GM03348 (cell line): ENCODE results near the gene TMEM201.
"Not testable (repeated sequence)": the region's sequence is repeated elsewhere in the genome, so short reads cannot be mapped to it uniquely, and the experiment has no call there.

ENCODE experiments used
- DNase-seq: peaks from one replicate; pipeline ENCODE4 v3.0.0; 2012; ENCODE audit warnings: low spot score

The TMEM201 gene, protein sequence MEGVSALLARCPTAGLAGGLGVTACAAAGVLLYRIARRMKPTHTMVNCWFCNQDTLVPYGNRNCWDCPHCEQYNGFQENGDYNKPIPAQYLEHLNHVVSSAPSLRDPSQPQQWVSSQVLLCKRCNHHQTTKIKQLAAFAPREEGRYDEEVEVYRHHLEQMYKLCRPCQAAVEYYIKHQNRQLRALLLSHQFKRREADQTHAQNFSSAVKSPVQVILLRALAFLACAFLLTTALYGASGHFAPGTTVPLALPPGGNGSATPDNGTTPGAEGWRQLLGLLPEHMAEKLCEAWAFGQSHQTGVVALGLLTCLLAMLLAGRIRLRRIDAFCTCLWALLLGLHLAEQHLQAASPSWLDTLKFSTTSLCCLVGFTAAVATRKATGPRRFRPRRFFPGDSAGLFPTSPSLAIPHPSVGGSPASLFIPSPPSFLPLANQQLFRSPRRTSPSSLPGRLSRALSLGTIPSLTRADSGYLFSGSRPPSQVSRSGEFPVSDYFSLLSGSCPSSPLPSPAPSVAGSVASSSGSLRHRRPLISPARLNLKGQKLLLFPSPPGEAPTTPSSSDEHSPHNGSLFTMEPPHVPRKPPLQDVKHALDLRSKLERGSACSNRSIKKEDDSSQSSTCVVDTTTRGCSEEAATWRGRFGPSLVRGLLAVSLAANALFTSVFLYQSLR

GRCh38 chr1:9588551-9589143 lies at the start of gene TMEM201:
TMEM201 (plus strand) TSS chr1:9588911; CDS start chr1:9588931, 20 bp downstream.
- peak; percentile 100 for DNase-seq

DNA sequence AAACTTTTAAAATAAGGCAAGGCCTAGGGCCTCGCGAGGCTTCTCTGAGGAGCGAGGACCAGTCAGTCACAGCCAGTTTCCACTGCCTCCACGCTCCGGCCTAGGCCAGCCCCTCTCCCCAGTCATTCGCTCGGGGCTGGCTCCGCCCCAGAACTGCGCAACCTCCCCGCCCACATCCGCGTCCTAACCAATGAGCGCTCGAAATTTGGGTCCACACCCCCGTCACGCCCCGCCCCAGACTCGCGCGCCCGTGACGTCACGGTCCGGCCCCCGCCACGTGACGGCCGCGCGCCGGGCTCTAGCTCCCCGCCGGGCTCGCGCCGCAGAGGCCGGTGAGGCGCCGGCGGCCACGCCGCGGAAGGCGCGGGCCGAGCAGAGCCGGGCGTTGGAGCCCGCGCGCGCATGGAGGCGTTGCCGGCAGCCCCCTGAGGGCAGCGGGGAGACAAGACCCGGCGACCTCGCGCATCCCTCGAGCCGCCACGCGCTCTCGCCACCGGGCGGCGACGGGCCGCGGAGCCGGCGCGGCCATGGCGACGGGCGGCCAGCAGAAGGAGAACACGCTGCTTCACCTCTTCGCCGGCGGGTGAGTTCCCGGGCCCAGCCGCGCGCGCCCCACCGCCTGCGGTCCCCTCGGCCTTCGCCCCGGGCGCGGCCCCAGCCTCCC lies 49.4 kb upstream of the TMEM201 start, which contains the start of gene SLC25A33:
TSS of gene SLC25A33 (plus strand) at position 301 of the 664 bp plus-strand sequence. CDS start at position 528, 227 bp downstream.
- DNase-seq: peak; percentile 99

- DNase-seq: peak; percentile 87
Observed at GRCh38 chr1:9539829-9540550, 48.7 kb upstream of the TMEM201 start.

- no peak for DNase-seq
Observed at GRCh38 chr1:9542430-9542829, 46.3 kb upstream of the TMEM201 start.

GRCh38 chr1:9544926-9545325 lies 43.8 kb upstream of the TMEM201 start:
- no peak for DNase-seq

GRCh38 chr1:9549955-9550546 lies 38.7 kb upstream of the TMEM201 start:
- no peak for DNase-seq

- DNase-seq: no peak
Observed at GRCh38 chr1:9551984-9552383, 36.7 kb upstream of the TMEM201 start.

DNA sequence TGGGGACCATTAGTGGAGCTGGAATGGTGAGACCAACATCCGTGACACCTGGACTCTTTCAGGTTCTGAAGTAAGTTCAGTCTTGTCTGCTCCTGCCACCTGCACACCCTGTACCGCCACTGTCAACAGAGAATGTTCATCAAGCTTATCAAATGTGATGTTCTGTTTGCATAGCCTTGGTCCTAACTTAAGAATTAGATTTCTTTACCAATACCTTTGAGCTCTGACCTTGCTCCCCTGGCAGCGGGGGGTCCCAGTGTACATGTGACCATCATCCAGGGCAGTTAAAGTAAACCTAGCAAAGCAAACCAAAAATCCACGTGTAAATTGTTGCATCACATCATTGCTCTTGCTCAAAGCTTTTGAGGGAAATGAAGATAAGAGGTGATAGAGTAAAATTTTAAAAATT lies 35.0 kb upstream of the TMEM201 start:
- DNase-seq: no peak

DNA sequence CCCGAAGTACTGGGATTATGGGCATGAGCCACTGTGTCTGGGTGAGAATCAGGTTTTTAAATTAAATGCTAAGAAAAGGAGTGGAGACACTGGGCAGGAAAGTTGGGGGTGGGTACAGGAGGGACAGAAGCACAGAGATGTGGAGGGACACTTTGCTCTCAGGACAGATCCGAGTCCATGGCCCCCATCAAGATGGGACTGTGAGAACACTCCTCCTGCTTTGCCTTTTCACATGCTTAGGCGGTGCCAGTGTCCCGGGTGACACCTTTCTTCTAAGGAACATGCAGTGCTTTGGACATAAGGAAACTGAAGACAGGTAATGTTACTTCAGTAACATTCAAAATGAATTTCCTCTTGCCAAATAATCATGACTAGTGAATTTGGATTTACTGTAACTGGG lies 32.8 kb upstream of the TMEM201 start:
- no peak for DNase-seq

- no peak for DNase-seq
Observed at GRCh38 chr1:9557624-9558023, 31.1 kb upstream of the TMEM201 start.

GRCh38 chr1:9558271-9558945 lies 30.3 kb upstream of the TMEM201 start:
- no peak for DNase-seq

GRCh38 chr1:9558946-9559545 lies 29.7 kb upstream of the TMEM201 start:
- no peak for DNase-seq

DNA sequence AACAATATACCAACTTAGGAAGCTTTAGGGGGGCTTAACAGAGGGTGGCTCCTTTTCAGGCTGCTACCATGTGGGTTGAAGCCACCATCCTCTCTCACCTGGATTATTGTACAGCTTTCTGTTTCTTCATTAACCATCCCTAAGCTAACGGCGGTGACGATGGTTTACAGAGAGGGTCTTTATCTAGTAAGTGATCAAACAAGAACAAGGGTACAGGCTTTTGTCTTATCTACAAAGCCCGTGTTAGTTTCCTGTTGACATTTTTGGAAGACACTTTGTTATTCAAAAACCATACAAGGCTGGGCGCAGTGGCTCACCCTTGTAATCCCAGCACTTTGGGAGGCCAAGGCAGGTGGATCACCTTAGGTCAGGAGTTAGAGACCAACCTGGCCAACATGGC lies 29.0 kb upstream of the TMEM201 start:
- DNase-seq: no peak

DNA sequence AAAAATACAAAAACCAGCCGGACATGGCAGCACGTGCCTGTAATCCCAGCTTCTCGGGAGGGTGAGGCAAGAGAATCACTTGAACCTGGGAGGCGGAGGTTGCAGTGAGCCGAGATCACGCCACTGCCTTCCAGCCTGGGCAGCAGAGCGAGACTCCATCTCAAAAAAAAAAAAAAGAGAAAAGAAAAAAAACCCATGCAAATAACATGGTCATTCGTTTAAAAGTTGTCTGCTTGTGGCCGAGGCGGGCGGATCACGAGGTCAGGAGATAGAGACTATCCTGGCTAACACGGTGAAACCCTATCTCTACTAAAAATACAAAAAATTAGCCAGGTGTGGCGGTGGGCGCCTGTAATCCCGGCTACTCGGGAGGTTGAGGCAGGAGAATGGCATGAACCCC lies 28.6 kb upstream of the TMEM201 start:
- DNase-seq: not testable (repeated sequence)

- peak; percentile 77 for DNase-seq
Observed at GRCh38 chr1:9561429-9561828, 27.3 kb upstream of the TMEM201 start.

- no peak for DNase-seq
Observed at GRCh38 chr1:9569267-9569666, 19.4 kb upstream of the TMEM201 start.

DNA sequence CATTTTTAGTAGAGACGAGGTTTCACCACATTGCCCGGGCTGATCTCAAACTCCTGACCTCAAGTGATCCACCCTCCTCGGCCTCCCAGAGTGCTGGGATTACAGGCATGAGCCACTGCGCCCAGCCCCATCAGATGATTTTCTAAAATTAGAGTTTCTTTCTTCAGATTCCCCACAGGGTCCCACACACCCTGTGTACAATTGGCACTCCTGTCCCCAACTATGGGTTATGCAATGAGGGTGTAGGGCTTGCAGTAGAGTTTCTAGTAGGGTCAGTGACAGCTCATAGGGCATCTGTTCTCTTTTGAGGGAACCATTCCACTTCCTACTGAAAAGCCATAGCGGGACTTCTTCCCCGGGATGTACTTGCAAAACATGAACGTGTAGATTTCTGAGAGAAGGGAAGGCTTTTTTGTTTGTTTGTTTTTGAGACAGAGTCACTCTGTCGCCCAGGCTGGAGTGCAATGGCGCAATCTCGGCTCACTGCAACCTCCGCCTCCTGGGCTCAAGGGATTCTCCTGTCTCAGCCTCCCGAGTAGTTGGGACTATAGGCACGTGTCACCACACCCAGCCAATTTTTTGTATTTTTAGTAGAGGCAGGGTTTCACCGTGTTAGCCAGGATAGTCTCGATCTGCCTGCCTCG lies 17.7 kb upstream of the TMEM201 start:
- DNase-seq: not testable (repeated sequence)

DNA sequence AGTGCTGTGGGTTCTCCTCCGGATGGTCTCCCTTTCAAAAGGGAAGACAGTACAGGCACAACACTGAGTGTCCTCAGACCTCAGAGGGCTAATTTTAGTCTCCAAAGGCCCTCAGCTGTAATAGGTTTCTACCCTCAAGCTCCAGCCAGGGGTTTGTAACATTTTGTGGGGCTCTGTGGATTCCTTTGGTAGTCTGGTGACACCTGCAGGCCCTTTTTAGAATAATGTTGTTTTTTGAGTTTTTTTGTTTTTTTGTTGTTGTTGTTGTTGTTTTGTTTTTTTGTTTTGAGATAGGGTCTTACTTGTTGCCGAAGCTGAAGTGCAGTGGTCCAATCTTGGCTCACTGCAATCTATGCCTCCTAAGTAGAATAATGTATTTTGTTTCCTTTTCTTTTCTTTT lies 15.0 kb upstream of the TMEM201 start:
- DNase-seq: no peak

- DNase-seq: no peak
Observed at GRCh38 chr1:9575486-9575885, 13.2 kb upstream of the TMEM201 start.

DNA sequence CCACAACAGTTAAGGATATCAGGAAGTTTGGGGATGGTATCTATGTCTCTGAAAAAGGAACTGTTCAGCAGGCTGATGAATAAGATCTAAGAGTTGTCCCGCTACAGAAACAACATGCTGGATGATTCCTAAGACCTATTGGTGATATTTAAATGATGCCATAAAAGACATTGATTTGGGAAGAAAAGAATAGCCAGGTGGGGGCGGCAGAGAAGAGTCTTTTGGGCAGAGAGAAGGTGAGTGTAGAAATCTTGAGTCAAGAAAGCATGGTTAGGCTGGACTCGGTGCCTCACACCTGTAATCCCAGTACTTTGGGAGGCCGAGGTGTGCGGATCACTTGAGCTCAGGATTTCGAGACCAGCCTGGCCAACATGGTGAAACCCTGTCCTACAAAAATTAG lies 11.8 kb upstream of the TMEM201 start:
- DNase-seq: no peak
